Stimulated activated CD8-positive, alpha-beta memory T cell treated with anti-CD3 and anti-CD28 coated beads, Interleukin-2, amount 100 ng/mL, for 1 hour (primary cell): Measurements from ENCODE around the gene RXRG.

Experiments used
- DNase-seq, 2 donors: peaks; one replicate each; pipeline ENCODE4 v3.0.0-alpha.2; 2020; ENCODE audit warnings: low read depth in 2 of 2

Gene RXRG

GRCh38 chr1:165369255-165369848, 75.6 kb downstream of the RXRG start:
- DNase-seq, result peak in 1 of 2 donors; percentile 21

- DNase-seq, result peak; percentile 60 to 62
These were observed 77.4 kb downstream of the RXRG start for GRCh38 chr1:165367375-165367993.

GRCh38 chr1:165365341-165365740, 79.6 kb downstream of the RXRG start:
- DNase-seq, result no peak

GRCh38 chr1:165364568-165365133, 80.3 kb downstream of the RXRG start:
- DNase-seq, result no peak

GRCh38 chr1:165356876-165357275, 88.0 kb downstream of the RXRG start:
- DNase-seq, result no peak

- no peak for DNase-seq
These were observed 88.7 kb downstream of the RXRG start, which contains the start of gene LMX1A for GRCh38 chr1:165355977-165356811. LMX1A (minus strand) TSS chr1:165356715; CDS start chr1:165355559, 1,156 bp downstream.

- no peak for DNase-seq
These were observed 89.6 kb downstream of the RXRG start for GRCh38 chr1:165355139-165355976.

GRCh38 chr1:165354739-165355138, 90.2 kb downstream of the RXRG start:
- DNase-seq, result no peak

- no peak for DNase-seq
These were observed 90.9 kb downstream of the RXRG start for GRCh38 chr1:165353731-165354671.

- no peak for DNase-seq
These were observed 92.3 kb downstream of the RXRG start for GRCh38 chr1:165352442-165353293.

- no peak for DNase-seq
These were observed 93.0 kb downstream of the RXRG start for GRCh38 chr1:165351863-165352441.
